Choroid plexus epithelial cell (primary cell): Measurements from ENCODE around the gene VAV1.
A peak's percentile ranks its signal among the peaks of the same experiment; 100 is the strongest.

ENCODE experiments used
- DNase-seq: peaks from one replicate; pipeline ENCODE4 v3.0.0-alpha.2; 2010; ENCODE audit warnings: low read depth
- H3K4me3 ChIP-seq: 2 replicates; pipeline ENCODE4 v1.5.1; 2011; ENCODE audit warnings: low read depth, mild to moderate bottlenecking, control low read depth, low read length, moderate library complexity
- TF ChIP-seq, protein P1 (sequence below): conservative IDR thresholded peaks from 2 replicates; pipeline ENCODE4 v1.5.1; 2011; ENCODE audit warnings: low read depth, mild to moderate bottlenecking, control low read depth, inconsistent platforms, low read length, moderate library complexity

Gene VAV1, protein sequence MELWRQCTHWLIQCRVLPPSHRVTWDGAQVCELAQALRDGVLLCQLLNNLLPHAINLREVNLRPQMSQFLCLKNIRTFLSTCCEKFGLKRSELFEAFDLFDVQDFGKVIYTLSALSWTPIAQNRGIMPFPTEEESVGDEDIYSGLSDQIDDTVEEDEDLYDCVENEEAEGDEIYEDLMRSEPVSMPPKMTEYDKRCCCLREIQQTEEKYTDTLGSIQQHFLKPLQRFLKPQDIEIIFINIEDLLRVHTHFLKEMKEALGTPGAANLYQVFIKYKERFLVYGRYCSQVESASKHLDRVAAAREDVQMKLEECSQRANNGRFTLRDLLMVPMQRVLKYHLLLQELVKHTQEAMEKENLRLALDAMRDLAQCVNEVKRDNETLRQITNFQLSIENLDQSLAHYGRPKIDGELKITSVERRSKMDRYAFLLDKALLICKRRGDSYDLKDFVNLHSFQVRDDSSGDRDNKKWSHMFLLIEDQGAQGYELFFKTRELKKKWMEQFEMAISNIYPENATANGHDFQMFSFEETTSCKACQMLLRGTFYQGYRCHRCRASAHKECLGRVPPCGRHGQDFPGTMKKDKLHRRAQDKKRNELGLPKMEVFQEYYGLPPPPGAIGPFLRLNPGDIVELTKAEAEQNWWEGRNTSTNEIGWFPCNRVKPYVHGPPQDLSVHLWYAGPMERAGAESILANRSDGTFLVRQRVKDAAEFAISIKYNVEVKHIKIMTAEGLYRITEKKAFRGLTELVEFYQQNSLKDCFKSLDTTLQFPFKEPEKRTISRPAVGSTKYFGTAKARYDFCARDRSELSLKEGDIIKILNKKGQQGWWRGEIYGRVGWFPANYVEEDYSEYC

DNA sequence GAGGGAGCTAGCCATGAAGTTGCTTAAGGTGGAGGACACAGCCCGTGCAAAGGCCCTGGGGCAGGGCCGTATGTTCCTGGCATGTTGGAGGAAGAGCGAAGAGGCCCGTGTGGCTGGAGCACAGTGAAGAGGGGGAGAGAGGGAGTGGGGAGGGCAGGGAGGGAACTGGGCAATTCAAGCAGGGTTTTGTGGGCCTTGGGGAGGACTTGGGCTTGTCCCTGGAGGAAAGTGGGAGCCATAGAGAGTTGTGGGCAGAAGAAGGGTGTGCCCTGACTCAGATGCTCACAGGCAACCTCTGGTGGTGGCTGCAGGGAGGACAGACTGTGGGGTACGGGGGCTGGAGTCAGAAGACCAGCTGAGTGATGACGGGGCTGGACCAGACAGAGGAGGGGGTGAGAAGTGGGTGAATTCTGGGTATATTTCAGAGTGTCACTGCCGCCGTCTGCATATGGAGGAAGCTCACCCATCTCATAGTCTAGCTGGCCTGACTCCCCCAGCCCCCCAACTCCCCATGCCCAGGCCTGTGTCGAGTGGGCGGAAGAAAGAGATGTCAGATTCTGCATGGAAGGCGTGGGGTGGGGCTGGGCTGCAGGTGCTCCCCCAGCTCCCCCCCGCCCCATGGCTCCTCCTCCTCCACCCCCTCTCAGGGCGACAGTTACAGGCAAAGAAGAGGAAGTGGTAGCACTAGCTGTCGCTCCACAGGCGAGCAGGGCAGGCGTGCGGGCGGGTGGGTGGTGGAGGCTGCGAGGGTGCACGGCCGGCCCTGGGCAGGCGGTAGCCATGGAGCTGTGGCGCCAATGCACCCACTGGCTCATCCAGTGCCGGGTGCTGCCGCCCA, at the start of gene VAV1:
Gene VAV1, plus strand, starts transcription at position 681 of the 838 bp plus-strand sequence. Its CDS starts 100 bp downstream, at position 781.
- no peak for DNase-seq
- TF ChIP-seq, protein P1, sequence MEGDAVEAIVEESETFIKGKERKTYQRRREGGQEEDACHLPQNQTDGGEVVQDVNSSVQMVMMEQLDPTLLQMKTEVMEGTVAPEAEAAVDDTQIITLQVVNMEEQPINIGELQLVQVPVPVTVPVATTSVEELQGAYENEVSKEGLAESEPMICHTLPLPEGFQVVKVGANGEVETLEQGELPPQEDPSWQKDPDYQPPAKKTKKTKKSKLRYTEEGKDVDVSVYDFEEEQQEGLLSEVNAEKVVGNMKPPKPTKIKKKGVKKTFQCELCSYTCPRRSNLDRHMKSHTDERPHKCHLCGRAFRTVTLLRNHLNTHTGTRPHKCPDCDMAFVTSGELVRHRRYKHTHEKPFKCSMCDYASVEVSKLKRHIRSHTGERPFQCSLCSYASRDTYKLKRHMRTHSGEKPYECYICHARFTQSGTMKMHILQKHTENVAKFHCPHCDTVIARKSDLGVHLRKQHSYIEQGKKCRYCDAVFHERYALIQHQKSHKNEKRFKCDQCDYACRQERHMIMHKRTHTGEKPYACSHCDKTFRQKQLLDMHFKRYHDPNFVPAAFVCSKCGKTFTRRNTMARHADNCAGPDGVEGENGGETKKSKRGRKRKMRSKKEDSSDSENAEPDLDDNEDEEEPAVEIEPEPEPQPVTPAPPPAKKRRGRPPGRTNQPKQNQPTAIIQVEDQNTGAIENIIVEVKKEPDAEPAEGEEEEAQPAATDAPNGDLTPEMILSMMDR = peak; percentile 21
- H3K4me3 ChIP-seq = no peak within 1 kb of the TSS

DNA sequence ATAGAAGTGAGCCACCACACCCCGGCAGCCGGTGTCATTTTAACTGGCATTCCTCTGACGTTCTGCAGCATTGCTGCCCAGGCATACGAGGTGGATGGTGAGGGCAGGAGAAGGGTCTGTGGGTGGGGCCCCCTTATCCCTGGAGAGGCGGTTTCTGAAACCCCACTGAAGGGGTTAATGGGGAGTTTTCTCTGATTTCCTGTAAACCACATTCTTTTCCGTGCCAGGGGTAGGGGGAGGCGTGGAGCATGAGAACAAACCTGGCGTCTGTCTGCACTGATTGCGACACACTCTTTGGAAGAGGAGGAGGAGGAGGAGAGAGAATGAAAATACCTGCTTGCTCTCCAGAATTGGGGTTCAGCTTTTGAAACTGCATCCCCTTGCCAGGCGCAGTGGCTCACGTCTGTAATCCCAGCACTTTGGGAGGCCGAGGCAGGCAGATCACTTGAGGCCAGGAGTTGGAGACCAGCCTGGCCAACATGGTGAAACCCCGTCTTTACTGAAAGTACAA, 49.3 kb upstream of the VAV1 start:
- no peak overlapping the region for H3K4me3 ChIP-seq
- peak; percentile 61 for DNase-seq
- TF ChIP-seq, protein P1 = no peak

DNA sequence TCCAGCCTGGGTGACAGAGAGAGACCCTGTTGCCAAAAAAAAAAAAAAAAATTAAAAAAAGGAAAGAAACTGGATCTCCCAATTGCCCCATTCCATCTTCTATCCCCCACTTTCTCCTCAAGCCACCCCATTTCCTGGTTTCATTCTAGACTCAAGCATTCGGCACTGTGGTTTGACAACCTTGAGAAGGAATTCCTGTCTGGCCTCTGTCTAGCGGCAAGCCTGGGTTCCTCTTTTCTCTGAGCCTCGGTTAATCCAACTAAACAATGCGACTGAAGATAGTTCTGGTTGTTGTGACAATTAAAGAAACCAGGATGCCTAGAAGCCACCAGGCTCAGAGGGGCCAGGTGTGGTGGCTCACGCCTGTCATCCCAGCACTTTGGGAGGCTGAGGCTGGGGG, 48.8 kb upstream of the VAV1 start:
- TF ChIP-seq, protein P1 = no peak
- no peak for DNase-seq
- no peak overlapping the region for H3K4me3 ChIP-seq

DNA sequence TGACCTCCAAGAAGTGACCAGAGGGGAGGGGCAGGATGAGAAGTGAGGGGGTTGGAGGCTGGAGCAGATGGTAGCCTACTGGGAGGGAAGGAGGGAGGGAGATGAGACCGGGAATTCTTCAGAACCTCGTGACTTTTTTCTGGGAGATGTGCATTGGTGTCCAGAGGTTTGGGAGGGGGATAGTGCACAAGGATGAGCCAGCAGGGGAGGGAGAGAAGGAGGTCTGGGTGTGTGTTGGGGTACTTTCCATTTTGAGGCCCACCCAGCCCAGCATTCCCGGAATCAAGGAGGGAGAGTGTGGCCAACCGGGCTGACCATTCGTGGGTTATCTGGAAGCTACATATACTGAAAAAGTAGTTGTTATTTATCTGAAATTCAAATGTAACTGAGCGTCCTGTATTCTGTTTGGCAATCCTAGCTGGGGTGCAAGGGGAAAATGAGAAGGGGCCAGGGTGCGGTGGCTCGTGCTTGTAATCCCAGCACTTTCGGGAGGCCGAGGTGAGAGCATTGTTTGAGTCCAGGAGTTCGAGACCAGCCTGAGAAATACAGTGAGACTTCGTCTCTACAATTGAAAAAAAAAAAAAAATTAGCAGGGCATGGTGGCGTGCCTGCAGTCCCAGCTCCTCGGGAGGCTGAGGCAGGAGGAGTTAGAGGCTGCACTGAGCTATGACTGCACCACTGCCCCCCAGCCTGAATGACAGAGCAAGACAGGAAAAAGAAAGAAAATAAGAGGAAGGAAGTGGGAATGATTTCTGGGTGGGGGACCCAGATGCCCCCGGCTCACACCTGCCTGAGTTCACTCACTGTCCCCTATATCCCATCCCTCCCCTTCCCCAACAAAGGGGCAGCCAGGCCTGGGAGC, 47.6 kb upstream of the VAV1 start:
- TF ChIP-seq, protein P1 = no peak
- DNase-seq = no peak
- no peak overlapping the region for H3K4me3 ChIP-seq

DNA sequence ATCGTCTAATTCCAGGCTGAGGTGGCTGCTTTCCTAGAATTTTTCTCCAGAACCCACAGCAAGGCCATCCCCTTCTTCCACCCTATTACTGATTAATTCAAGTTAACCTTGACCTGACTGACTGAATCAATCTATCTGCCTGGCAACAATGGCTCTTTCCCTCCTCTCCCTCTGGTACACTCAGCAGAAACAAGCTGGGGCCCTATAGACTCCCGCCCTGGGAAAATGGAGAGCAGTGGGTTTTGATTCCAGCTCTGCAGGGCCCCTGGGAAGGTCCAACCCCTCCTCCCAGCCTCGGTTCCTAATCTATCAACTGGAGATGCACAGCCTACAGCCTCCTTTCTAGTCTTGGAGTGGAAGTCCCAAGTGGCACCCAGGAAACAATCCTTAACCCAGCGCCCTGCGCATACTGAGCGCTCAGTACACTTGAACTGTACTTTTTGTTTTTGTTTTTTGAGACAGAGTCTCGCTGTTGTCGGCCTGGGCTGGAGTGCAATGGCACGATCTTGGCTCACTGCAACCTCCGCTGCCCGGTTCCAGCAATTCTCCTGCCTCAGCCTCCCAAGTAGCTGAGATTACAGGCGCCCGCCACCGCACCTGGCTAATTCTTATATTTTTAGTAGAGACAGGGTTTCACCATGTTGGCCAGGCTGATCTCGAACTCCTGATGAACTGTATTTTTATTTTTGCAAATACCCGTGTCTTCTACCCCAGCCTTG, 46.8 kb upstream of the VAV1 start:
- DNase-seq = no peak

More for the DNA sequence above, 46.8 kb upstream of the VAV1 start:
- TF ChIP-seq, protein P1 = no peak
- H3K4me3 ChIP-seq = no peak overlapping the region
